OCI-LY1 (cell line): ENCODE results near the gene SYT1.

Experiments used
- CTCF ChIP-seq: fragments of 200-600 bp; sonication (generic), shearing (Covaris generic); IDR thresholded peaks from 2 replicates; pipeline ENCODE4 v1.5.1; 2017; ENCODE audit warnings: mild to moderate bottlenecking, antibody characterized with exemption, low read length, moderate library complexity, mixed read lengths
- EZH2 ChIP-seq: fragments of 200-600 bp; sonication (generic), shearing (Covaris generic); IDR thresholded peaks from 2 replicates; pipeline ENCODE4 v1.8.0; 2017; ENCODE audit warnings: borderline replicate concordance, mixed run types, mild to moderate bottlenecking, antibody characterized with exemption, low read length, moderate library complexity, mixed read lengths

- TF ChIP-seq CTCF = no peak
- no peak for TF ChIP-seq EZH2
Measured at GRCh38 chr12:79453820-79454219, 589.2 kb downstream of the SYT1 start.
